B cell (primary cell): ENCODE results near the gene SRRM2.

ENCODE experiments used
- EZH2 ChIP-seq: IDR thresholded peaks from 2 replicates; pipeline ENCODE4 v1.6.1; 2012; ENCODE audit warnings: borderline replicate concordance, low read depth, mild to moderate bottlenecking, moderate library complexity, low read length; ENCODE audit not compliant: insufficient read depth, poor library complexity, severe bottlenecking
- TF ChIP-seq, protein P1 (sequence below): fragments of 200-600 bp; IDR thresholded peaks from one replicate; pipeline ENCODE4 v1.8.0; 2022; ENCODE audit warnings: antibody characterized with exemption, mild to moderate bottlenecking

DNA sequence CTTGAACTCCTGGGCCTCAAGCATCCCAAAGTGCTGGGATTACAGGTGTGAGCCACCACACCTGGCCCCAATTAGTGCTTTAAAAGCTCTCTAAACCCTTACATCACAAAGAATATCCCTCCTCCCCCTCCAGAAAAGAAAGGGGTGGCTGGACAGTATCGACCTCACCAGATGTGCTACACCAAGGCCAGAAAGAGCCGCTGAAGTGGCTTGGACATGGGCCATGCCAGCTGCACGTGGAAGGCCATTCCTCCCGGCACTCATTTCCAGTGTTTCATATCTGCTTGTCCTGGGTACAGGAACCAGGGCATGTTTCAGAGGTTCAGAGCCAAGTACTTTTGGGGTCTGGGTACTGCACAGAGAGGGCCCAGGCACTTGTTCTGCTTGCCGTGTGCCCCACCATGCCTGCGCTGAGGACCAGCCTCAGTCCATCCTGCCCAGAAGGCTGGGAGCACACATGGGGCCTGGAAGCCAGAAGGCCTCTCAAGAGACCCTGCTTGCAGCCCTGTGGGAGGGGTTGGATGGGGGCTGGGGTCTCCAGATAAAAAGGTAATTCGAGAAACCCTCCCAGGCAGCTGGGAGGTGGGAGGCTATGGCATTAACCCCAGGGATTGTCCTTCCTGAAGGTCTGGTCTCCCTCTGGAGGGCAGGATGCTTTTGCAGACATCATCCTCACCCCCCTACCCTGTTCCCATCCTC is 3.5 kb upstream of the SRRM2 start:
- TF ChIP-seq EZH2 = no peak
- TF ChIP-seq, protein P1, sequence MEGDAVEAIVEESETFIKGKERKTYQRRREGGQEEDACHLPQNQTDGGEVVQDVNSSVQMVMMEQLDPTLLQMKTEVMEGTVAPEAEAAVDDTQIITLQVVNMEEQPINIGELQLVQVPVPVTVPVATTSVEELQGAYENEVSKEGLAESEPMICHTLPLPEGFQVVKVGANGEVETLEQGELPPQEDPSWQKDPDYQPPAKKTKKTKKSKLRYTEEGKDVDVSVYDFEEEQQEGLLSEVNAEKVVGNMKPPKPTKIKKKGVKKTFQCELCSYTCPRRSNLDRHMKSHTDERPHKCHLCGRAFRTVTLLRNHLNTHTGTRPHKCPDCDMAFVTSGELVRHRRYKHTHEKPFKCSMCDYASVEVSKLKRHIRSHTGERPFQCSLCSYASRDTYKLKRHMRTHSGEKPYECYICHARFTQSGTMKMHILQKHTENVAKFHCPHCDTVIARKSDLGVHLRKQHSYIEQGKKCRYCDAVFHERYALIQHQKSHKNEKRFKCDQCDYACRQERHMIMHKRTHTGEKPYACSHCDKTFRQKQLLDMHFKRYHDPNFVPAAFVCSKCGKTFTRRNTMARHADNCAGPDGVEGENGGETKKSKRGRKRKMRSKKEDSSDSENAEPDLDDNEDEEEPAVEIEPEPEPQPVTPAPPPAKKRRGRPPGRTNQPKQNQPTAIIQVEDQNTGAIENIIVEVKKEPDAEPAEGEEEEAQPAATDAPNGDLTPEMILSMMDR = no peak
